H9 (cell line): ENCODE data around the gene ZNF451. TPM values are rescaled to one million over a fixed set of nuclear protein-coding genes. Genes with fewer than 3 reads are reported as not detected.

Source experiments
- DNase-seq: peaks from one replicate; pipeline ENCODE4 v3.0.0-alpha.2; 2017
- H2AFZ ChIP-seq: one replicate; pipeline ENCODE4 v1.6.1; 2013; ENCODE audit warnings: mild to moderate bottlenecking, low read length, control low read depth, moderate library complexity
- H2AK5ac ChIP-seq: 2 replicates; pipeline ENCODE4 v1.6.1; 2013; ENCODE audit warnings: low read length, control low read depth, mixed read lengths; ENCODE audit not compliant: insufficient read length
- H2BK120ac ChIP-seq: one replicate; pipeline ENCODE4 v1.6.1; 2013; ENCODE audit warnings: low read depth, mild to moderate bottlenecking, low read length, control low read depth, inconsistent platforms; ENCODE audit not compliant: poor library complexity, severe bottlenecking
- H2BK12ac ChIP-seq: 2 replicates; pipeline ENCODE4 v1.6.1; 2013; ENCODE audit warnings: low read length, control low read depth, mixed read lengths, low read depth; ENCODE audit not compliant: insufficient read length
- H2BK15ac ChIP-seq: 2 replicates; pipeline ENCODE4 v1.6.1; 2013; ENCODE audit warnings: low read depth, low read length, control low read depth
- H2BK20ac ChIP-seq: one replicate; pipeline ENCODE4 v1.6.1; 2013; ENCODE audit warnings: low read depth, mild to moderate bottlenecking, low read length, control low read depth, inconsistent platforms; ENCODE audit not compliant: poor library complexity, severe bottlenecking
- H2BK5ac ChIP-seq: 2 replicates; pipeline ENCODE4 v1.6.1; 2013; ENCODE audit warnings: low read length, control low read depth, mixed read lengths; ENCODE audit not compliant: insufficient read length
- H3K14ac ChIP-seq: 2 replicates; pipeline ENCODE4 v1.6.1; 2013; ENCODE audit warnings: low read length, control low read depth; ENCODE audit not compliant: insufficient read depth
- H3K18ac ChIP-seq: 2 replicates; pipeline ENCODE4 v1.6.1; 2013; ENCODE audit warnings: low read depth, mild to moderate bottlenecking, mixed read lengths, low read length, control low read depth; ENCODE audit not compliant: insufficient read length
- H3K23ac ChIP-seq: 2 replicates; pipeline ENCODE4 v1.6.1; 2013; ENCODE audit warnings: low read length, control low read depth, mixed read lengths, low read depth; ENCODE audit not compliant: insufficient read length
- H3K23me2 ChIP-seq: 2 replicates; pipeline ENCODE4 v1.6.1; 2013; ENCODE audit warnings: low read depth, mild to moderate bottlenecking, mixed read lengths, low read length, control low read depth; ENCODE audit not compliant: insufficient read length, poor library complexity, severe bottlenecking
- H3K27ac ChIP-seq: 2 replicates; pipeline ENCODE4 v1.5.1; 2013; ENCODE audit warnings: low read length, control low read depth, mixed read lengths, low read depth; ENCODE audit not compliant: insufficient read length
- H3K27me3 ChIP-seq: 2 replicates; pipeline ENCODE4 v1.6.1; 2013; ENCODE audit warnings: low read length, control low read depth, inconsistent platforms; ENCODE audit not compliant: insufficient read depth
- H3K4ac ChIP-seq: 2 replicates; pipeline ENCODE4 v1.6.1; 2013; ENCODE audit warnings: low read depth, mild to moderate bottlenecking, control low read depth, inconsistent platforms, low read length, moderate library complexity
- H3K4me1 ChIP-seq: 2 replicates; pipeline ENCODE4 v1.6.1; 2013; ENCODE audit warnings: low read length, control low read depth, inconsistent platforms; ENCODE audit not compliant: insufficient read depth
- H3K4me2 ChIP-seq: 2 replicates; pipeline ENCODE4 v1.6.1; 2013; ENCODE audit warnings: low read length, control low read depth, mixed read lengths; ENCODE audit not compliant: insufficient read length, insufficient read depth
- H3K56ac ChIP-seq: 2 replicates; pipeline ENCODE4 v1.6.1; 2013; ENCODE audit warnings: low read depth, mild to moderate bottlenecking, mixed read lengths, low read length, control low read depth; ENCODE audit not compliant: insufficient read length
- H3K79me1 ChIP-seq: 2 replicates; pipeline ENCODE4 v1.6.1; 2013; ENCODE audit warnings: low read depth, mild to moderate bottlenecking, moderate library complexity, low read length, control low read depth, inconsistent platforms; ENCODE audit not compliant: insufficient read depth, poor library complexity, severe bottlenecking
- H3K79me2 ChIP-seq: 2 replicates; pipeline ENCODE4 v1.6.1; 2013; ENCODE audit warnings: low read length, control low read depth, inconsistent platforms; ENCODE audit not compliant: insufficient read depth
- H3K9ac ChIP-seq: 2 replicates; pipeline ENCODE4 v1.6.1; 2013; ENCODE audit warnings: low read length, control low read depth, mixed read lengths; ENCODE audit not compliant: insufficient read length; ENCODE audit errors: extremely low read depth
- H3K9me3 ChIP-seq: one replicate; pipeline ENCODE4 v1.6.1; 2013; ENCODE audit warnings: low read depth, low read length, inconsistent platforms; ENCODE audit not compliant: control insufficient read depth
- H3T11ph ChIP-seq: one replicate; pipeline ENCODE4 v1.6.1; 2013; ENCODE audit warnings: mild to moderate bottlenecking, low read length, control low read depth, inconsistent platforms
- H4K20me1 ChIP-seq: one replicate; pipeline ENCODE4 v1.6.1; 2013; ENCODE audit not compliant: control insufficient read depth, insufficient read length, insufficient read depth
- H4K5ac ChIP-seq: 2 replicates; pipeline ENCODE4 v1.6.1; 2013; ENCODE audit warnings: low read depth, mild to moderate bottlenecking, mixed read lengths, low read length, control low read depth; ENCODE audit not compliant: insufficient read length
- H4K8ac ChIP-seq: replicated peaks from 2 replicates; pipeline ENCODE4 v1.6.1; 2013; ENCODE audit warnings: low read length, control low read depth, mixed read lengths, low read depth; ENCODE audit not compliant: insufficient read length
- H4K91ac ChIP-seq: 2 replicates; pipeline ENCODE4 v1.6.1; 2013; ENCODE audit warnings: low read depth, mild to moderate bottlenecking, moderate library complexity, mixed read lengths, low read length, control low read depth; ENCODE audit not compliant: insufficient read length
- H3K27ac Mint-ChIP-seq, 3 experiments: 2 replicates in 2 of 3; 3 replicates in 1 of 3; pipeline ENCODE4 v1.8.0; 2020 to 2021; ENCODE audit warnings: mixed read lengths in 3 of 3, mild to moderate bottlenecking in 1 of 3, moderate library complexity in 1 of 3
- H3K27me3 Mint-ChIP-seq: 2 replicates; pipeline ENCODE4 v1.8.0; 2021; ENCODE audit warnings: low read depth, mild to moderate bottlenecking, moderate library complexity, mixed read lengths
- H3K36me3 Mint-ChIP-seq, 3 experiments: 2 replicates in 2 of 3; 3 replicates in 1 of 3; pipeline ENCODE4 v1.8.0; 2020 to 2021; ENCODE audit warnings: low read depth in 3 of 3, mixed read lengths in 3 of 3; ENCODE audit not compliant: insufficient read depth in 1 of 3
- H3K4me1 Mint-ChIP-seq, 2 experiments: 2 replicates each; pipeline ENCODE4 v1.8.0; 2020; ENCODE audit warnings: mixed read lengths in 2 of 2
- H3K4me3 Mint-ChIP-seq, 2 experiments: 2 replicates in 1 of 2; 3 replicates in 1 of 2; pipeline ENCODE4 v1.8.0; 2020 to 2021; ENCODE audit warnings: mild to moderate bottlenecking in 2 of 2, mixed read lengths in 2 of 2, moderate library complexity in 1 of 2
- H3K9me3 Mint-ChIP-seq, 2 experiments: 2 replicates in 1 of 2; 3 replicates in 1 of 2; pipeline ENCODE4 v1.8.0; 2020; ENCODE audit warnings: mild to moderate bottlenecking in 2 of 2, mixed read lengths in 2 of 2, moderate library complexity in 1 of 2
- WGBS: extraction: QIAGEN DNeasy Blood & Tissue Kit; methylation state at CpG from one replicate; pipeline ENCODE4 v1.1.7; 2013; ENCODE audit warnings: missing lambda C conversion rate, low lambda C conversion rate, mixed read lengths; ENCODE audit not compliant: insufficient read length; ENCODE audit errors: extremely low coverage; 5-methylcytosine and 5-hydroxymethylcytosine counted together
- total RNA-seq: library from RNA; stranded (reverse); gene quantifications from 2 replicates; pipeline ENCODE4 v1.2.1, GENCODE V29; 2021
- TF ChIP-seq, protein P1 (sequence below): fragments of 200-600 bp; sonication (generic); conservative IDR thresholded peaks from 3 replicates; pipeline ENCODE4 v1.8.0; 2021; ENCODE audit warnings: antibody characterized with exemption, mild to moderate bottlenecking

The ZNF451 gene
- total RNA-seq, 1 experiment from 2014 or later = 71.2 TPM

DNA sequence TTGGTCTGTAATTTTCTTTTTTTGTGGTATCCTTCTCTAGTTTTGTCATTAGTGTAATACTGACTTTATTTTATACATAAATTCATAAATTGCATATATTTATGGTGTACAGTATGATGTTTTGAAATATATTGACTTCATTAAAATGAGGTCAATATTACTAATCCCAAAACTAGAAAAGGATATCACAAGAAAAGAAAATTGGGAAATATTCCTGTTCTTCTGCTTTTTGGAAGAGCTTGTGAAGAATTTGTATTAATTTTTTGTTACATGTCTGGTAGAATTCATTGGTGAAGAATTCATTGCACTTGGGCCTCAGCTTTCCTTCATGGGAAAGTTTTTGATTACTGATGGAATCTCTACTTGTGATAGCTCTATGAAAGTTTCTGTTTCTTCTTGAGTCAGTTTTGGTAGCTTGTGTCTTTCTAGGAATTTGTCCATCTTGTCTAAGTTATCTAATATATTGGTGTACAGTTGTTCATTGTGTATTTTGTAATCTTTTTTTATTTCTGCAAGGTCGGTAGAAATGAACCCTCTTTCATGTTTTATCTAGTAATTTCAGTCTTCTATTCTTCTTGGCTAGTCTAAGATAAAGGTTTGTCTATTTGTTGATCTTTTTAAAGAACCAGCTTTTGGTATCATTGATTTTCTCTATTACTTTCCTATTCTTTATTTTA, 11.3 kb upstream of the ZNF451 start:
- H2AFZ ChIP-seq = no peak overlapping the region
- no peak overlapping the region for H2BK5ac ChIP-seq
- no peak overlapping the region for H2BK120ac ChIP-seq
- no peak overlapping the region for H3K18ac ChIP-seq
- no peak overlapping the region for H3K14ac ChIP-seq
- H3K79me1 ChIP-seq = no peaks in the 10 kb centered on the region
- H3K4me1 Mint-ChIP-seq = peaks cover 15 to 23% of the 10 kb centered on the region in 2 experiments
- H4K5ac ChIP-seq = no peak overlapping the region
- no peaks in the 10 kb centered on the region for H3K79me2 ChIP-seq
- no peaks in the 10 kb centered on the region for H3K9me3 ChIP-seq
- H3K27me3 ChIP-seq = no peaks in the 10 kb centered on the region
- no peak overlapping the region for H3K4me3 Mint-ChIP-seq
- H2BK20ac ChIP-seq = no peak overlapping the region
- peaks cover 0 to 2% of the 10 kb centered on the region in 2 experiments; a peak in 1 of 5 replicates for H3K9me3 Mint-ChIP-seq
- no peak overlapping the region for H3T11ph ChIP-seq
- H3K27ac ChIP-seq = no peak overlapping the region
- H3K23me2 ChIP-seq = no peaks in the 10 kb centered on the region
- no peak overlapping the region for H3K56ac ChIP-seq
- no peak overlapping the region for H2BK15ac ChIP-seq
- H3K9ac ChIP-seq = no peak overlapping the region
- no peak overlapping the region for H3K27ac Mint-ChIP-seq
- no peak overlapping the region for H2AK5ac ChIP-seq
- peaks cover 3 to 4% (median 3%) of the 10 kb centered on the region in 3 experiments; a peak in 3 of 7 replicates for H3K36me3 Mint-ChIP-seq
- H4K8ac ChIP-seq = no peak overlapping the region
- no peak overlapping the region for H3K4ac ChIP-seq
- no peak overlapping the region for H3K4me2 ChIP-seq
- no peak overlapping the region for H2BK12ac ChIP-seq
- no peaks in the 10 kb centered on the region for H3K27me3 Mint-ChIP-seq
- H4K91ac ChIP-seq = no peak overlapping the region
- no peak overlapping the region for H3K23ac ChIP-seq
- WGBS = no CpG with 5 or more reads among the region's 1 CpG
- no peak for DNase-seq
- TF ChIP-seq, protein P1, sequence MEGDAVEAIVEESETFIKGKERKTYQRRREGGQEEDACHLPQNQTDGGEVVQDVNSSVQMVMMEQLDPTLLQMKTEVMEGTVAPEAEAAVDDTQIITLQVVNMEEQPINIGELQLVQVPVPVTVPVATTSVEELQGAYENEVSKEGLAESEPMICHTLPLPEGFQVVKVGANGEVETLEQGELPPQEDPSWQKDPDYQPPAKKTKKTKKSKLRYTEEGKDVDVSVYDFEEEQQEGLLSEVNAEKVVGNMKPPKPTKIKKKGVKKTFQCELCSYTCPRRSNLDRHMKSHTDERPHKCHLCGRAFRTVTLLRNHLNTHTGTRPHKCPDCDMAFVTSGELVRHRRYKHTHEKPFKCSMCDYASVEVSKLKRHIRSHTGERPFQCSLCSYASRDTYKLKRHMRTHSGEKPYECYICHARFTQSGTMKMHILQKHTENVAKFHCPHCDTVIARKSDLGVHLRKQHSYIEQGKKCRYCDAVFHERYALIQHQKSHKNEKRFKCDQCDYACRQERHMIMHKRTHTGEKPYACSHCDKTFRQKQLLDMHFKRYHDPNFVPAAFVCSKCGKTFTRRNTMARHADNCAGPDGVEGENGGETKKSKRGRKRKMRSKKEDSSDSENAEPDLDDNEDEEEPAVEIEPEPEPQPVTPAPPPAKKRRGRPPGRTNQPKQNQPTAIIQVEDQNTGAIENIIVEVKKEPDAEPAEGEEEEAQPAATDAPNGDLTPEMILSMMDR = no peak
- no peaks in the 10 kb centered on the region for H3K4me1 ChIP-seq
- H4K20me1 ChIP-seq = no peaks in the 10 kb centered on the region
